Endothelial cell of umbilical vein (primary cell): Measurements from ENCODE around the gene SLC26A11. TPM values are rescaled to one million over a fixed set of nuclear protein-coding genes. Genes with fewer than 3 reads are reported as not detected.
"Not testable (repeated sequence)": the region's sequence is repeated elsewhere in the genome, so short reads cannot be mapped to it uniquely, and the experiment has no call there.

Experiments used
- BruUV-seq: library from RNA; stranded (reverse); fragments of 400-500 nt; replicated peaks from 2 replicates; lab custom pipeline; 2021; lab: Mats Ljungman, UMichigan
- CTCF ChIA-PET: fragments of 300-600, 350-600 bp; sonication (Branson Sonifier 250); formaldehyde crosslinking; loops from one replicate; lab custom pipeline; 2021; ENCODE audit warnings: antibody characterized with exemption, inconsistent platforms; lab: Charles Lee
- POLR2A ChIA-PET: fragments of 300-600, 350-600 bp; sonication (Branson Sonifier 250); formaldehyde crosslinking; loops from one replicate; lab custom pipeline; 2021; ENCODE audit warnings: antibody characterized with exemption, inconsistent platforms; lab: Charles Lee
- DNase-seq: peaks from one replicate; pipeline ENCODE4 v3.0.0-alpha.2; 2011; ENCODE audit warnings: low read depth, low spot score
- FAIRE-seq: peaks from 2 replicates; lab custom pipeline; 2011; peaks lifted over from hg19 to GRCh38; lab: Jason Lieb, UNC
- H2AFZ ChIP-seq: 2 replicates; pipeline ENCODE4 v1.6.0; 2012; ENCODE audit warnings: low read depth, low read length, control low read depth, inconsistent platforms
- H3K27ac ChIP-seq: 2 replicates; pipeline ENCODE4 v1.5.1; 2011; ENCODE audit warnings: low read depth, mild to moderate bottlenecking, control low read depth, low read length, moderate library complexity; ENCODE audit not compliant: insufficient read depth
- H3K27me3 ChIP-seq, 2 experiments: 2 replicates each; pipeline versions ENCODE4 v1.6.0 to v1.6.1; 2011; ENCODE audit warnings: low read length in 2 of 2, mixed read lengths in 1 of 2; ENCODE audit not compliant: control insufficient read depth in 2 of 2, insufficient read depth in 2 of 2
- H3K36me3 ChIP-seq, 2 experiments: 2 replicates in 1 of 2; 3 replicates in 1 of 2; pipeline ENCODE4 v1.5.1; 2011; ENCODE audit warnings: low read length in 2 of 2, mild to moderate bottlenecking in 1 of 2, moderate library complexity in 1 of 2; ENCODE audit not compliant: control insufficient read depth in 2 of 2, insufficient read depth in 2 of 2; ENCODE audit errors: extremely low read depth in 1 of 2
- H3K4me1 ChIP-seq: 3 replicates; pipeline ENCODE4 v1.5.1; 2011; ENCODE audit warnings: mild to moderate bottlenecking, low read length; ENCODE audit not compliant: control insufficient read depth, insufficient read depth; ENCODE audit errors: extremely low read depth
- H3K4me2 ChIP-seq: 2 replicates; pipeline ENCODE4 v1.6.1; 2011; ENCODE audit warnings: low read length, control low read depth, mixed read lengths; ENCODE audit not compliant: insufficient read depth
- H3K4me3 ChIP-seq, 3 experiments: fragments of 200-600 bp in 1 of 3; sonication (generic), shearing (Covaris generic) in 1 of 3; replicated peaks in 1 of 3; 2 replicates each; pipeline ENCODE4 v1.5.1; 2011 to 2016; ENCODE audit warnings: control low read depth in 3 of 3, low read length in 3 of 3, mild to moderate bottlenecking in 2 of 3, inconsistent platforms in 1 of 3, low read depth in 1 of 3, moderate library complexity in 1 of 3; ENCODE audit not compliant: insufficient read depth in 1 of 3
- H3K79me2 ChIP-seq: 2 replicates; pipeline ENCODE4 v1.6.0; 2012; ENCODE audit warnings: low read length, inconsistent platforms; ENCODE audit not compliant: control insufficient read depth, insufficient read depth
- H3K9ac ChIP-seq: replicated peaks from 2 replicates; pipeline ENCODE3; 2011; ENCODE audit warnings: low read length, control low read depth; ENCODE audit not compliant: insufficient read depth; ENCODE audit errors: extremely low read depth
- H3K9me1 ChIP-seq: replicated peaks from 3 replicates; pipeline ENCODE4 v1.6.0; 2011; ENCODE audit warnings: mild to moderate bottlenecking, low read length; ENCODE audit not compliant: control insufficient read depth, insufficient read depth; ENCODE audit errors: extremely low read depth
- H3K9me3 ChIP-seq: replicated peaks from 2 replicates; pipeline ENCODE4 v1.5.1; 2012; ENCODE audit warnings: low read length, inconsistent platforms; ENCODE audit not compliant: control insufficient read depth, insufficient read depth
- H4K20me1 ChIP-seq: replicated peaks from 2 replicates; pipeline ENCODE3; 2011; ENCODE audit warnings: mild to moderate bottlenecking, low read length; ENCODE audit not compliant: control insufficient read depth, insufficient read depth; ENCODE audit errors: extremely low read depth
- EZH2 ChIP-seq: IDR thresholded peaks from 2 replicates; pipeline ENCODE4 v1.6.1; 2012; ENCODE audit warnings: borderline replicate concordance, low read depth, mild to moderate bottlenecking, moderate library complexity, low read length, inconsistent platforms; ENCODE audit not compliant: severe bottlenecking
- FOS ChIP-seq: IDR thresholded peaks from 2 replicates; pipeline ENCODE4 v1.6.1; 2011; ENCODE audit warnings: mild to moderate bottlenecking, low read length, moderate library complexity, borderline replicate concordance; ENCODE audit not compliant: insufficient read depth
- GATA2 ChIP-seq: IDR thresholded peaks from 2 replicates; pipeline ENCODE4 v1.7.0; 2011; ENCODE audit warnings: low read depth, mild to moderate bottlenecking, moderate library complexity, mixed read lengths, low read length; ENCODE audit not compliant: insufficient read length, insufficient read depth
- JUN ChIP-seq: IDR thresholded peaks from 2 replicates; pipeline ENCODE4 v1.6.1; 2011; ENCODE audit warnings: borderline replicate concordance, low read depth; ENCODE audit not compliant: insufficient read length, insufficient read depth
- MYC ChIP-seq: IDR thresholded peaks from one replicate; pipeline ENCODE4 v1.6.1; 2011; ENCODE audit warnings: mild to moderate bottlenecking, low read depth, low read length
- POLR2A ChIP-seq: IDR thresholded peaks from 2 replicates; pipeline ENCODE4 v1.6.1; 2012; ENCODE audit warnings: low read depth, mild to moderate bottlenecking, control low read depth, low read length
- POLR2AphosphoS5 ChIP-seq: IDR thresholded peaks from 2 replicates; pipeline ENCODE4 v1.6.1; 2012; ENCODE audit warnings: low read depth, mild to moderate bottlenecking, control low read depth, low read length, moderate library complexity; ENCODE audit not compliant: insufficient read depth
- dilution Hi-C: fragments of 300-500 bp; cut with MboI; formaldehyde crosslinking; loops from one replicate; pipeline ENCODE4 v1.15.0; 2019; ENCODE audit warnings: low sequenced_read_pairs; ENCODE audit not compliant: extremely low pct_ligation_motif_present
- intact Hi-C: fragments of 100-400 bp; cut with micrococcal nuclease; formaldehyde crosslinking; loops from one replicate; pipeline ENCODE4 v1.10.0; 2022
- polyA plus RNA-seq, 4 experiments: library from polyadenylated mRNA; depleted of rRNA in 3 of 4; stranded (reverse) in 3 of 4; unstranded in 1 of 4; fragments of >200 nt; gene quantifications; 2 replicates each; pipeline versions ENCODE4 v1.2.1 to v1.2.3, GENCODE V29; 2011 to 2012; ENCODE audit warnings: missing spikeins in 1 of 4
- total RNA-seq: library from RNA; stranded (reverse); gene quantifications from 2 replicates; pipeline ENCODE4 v1.2.3, GENCODE V29; 2021
- TF ChIP-seq, protein P1 (sequence below), 2 donors: IDR thresholded peaks; 1 replicate in 1 of 2; 2 replicates in 1 of 2; pipeline ENCODE4 v1.5.1; 2011; ENCODE audit warnings: low read length in 2 of 2, mild to moderate bottlenecking in 2 of 2, moderate library complexity in 2 of 2, control low read depth in 1 of 2, inconsistent platforms in 1 of 2, low read depth in 1 of 2; ENCODE audit not compliant: insufficient read depth in 1 of 2; ENCODE audit errors: extremely low read depth in 1 of 2
- TF ChIP-seq, protein P2 (sequence below): IDR thresholded peaks from 2 replicates; pipeline ENCODE4 v1.6.1; 2011; ENCODE audit not compliant: insufficient read depth, insufficient read length

The SLC26A11 gene
- total and polyA plus RNA-seq, 2 donors (not counting 3 experiments of a cell fraction or from before 2014, with no cell fraction given), result 25.2 to 33.0 TPM

DNA sequence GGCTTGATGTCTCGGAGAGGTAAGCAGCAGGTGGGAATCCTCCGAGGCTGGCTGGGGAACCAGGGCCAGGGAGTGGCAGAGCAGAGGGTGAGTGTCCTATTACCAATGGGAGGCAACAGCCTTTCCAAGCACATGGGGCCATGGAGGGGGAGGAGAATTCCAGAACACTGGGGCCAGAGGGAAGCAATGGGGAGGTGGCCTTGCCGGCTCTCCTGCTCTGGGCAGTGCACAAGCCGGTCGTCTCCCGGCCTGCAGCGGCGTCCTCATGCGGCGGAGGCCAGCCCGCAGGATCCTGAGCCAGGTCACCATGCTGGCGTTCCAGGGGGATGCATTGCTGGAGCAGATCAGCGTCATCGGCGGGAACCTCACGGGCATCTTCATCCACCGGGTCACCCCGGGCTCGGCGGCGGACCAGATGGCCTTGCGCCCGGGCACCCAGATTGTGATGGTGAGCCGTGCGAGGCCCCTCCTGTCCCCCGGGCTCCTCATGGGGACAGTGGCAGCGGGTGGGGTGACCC is 22.0 kb upstream of the SLC26A11 start:
- no peak for DNase-seq
- intact Hi-C loops (loop anchor here (5.0 kb wide), 1 partner anchor 64 kb away; the partner anchor contains the start of gene RNF213), dilution Hi-C loops (no loop called here)
- POLR2A ChIA-PET, result no interaction called here
- Histone ChIP-seq H3K9me1 (no peaks in the 10 kb centered on the region), H4K20me1 (no peaks in the 10 kb centered on the region), H3K36me3 (no peaks in the 10 kb centered on the region), H2AFZ (no peak overlapping the region), H3K4me2 (no peak overlapping the region), H3K9ac (no peak overlapping the region), H3K27me3 (no peaks in the 10 kb centered on the region), H3K4me1 (no peaks in the 10 kb centered on the region), H3K4me3 (no peak overlapping the region), H3K79me2 (no peaks in the 10 kb centered on the region), H3K27ac (no peak overlapping the region), H3K9me3 (no peaks in the 10 kb centered on the region)
- CTCF ChIA-PET, result no interaction called here
- no peak for TF ChIP-seq FOS
- no peak for TF ChIP-seq MYC
- TF ChIP-seq, protein P1, sequence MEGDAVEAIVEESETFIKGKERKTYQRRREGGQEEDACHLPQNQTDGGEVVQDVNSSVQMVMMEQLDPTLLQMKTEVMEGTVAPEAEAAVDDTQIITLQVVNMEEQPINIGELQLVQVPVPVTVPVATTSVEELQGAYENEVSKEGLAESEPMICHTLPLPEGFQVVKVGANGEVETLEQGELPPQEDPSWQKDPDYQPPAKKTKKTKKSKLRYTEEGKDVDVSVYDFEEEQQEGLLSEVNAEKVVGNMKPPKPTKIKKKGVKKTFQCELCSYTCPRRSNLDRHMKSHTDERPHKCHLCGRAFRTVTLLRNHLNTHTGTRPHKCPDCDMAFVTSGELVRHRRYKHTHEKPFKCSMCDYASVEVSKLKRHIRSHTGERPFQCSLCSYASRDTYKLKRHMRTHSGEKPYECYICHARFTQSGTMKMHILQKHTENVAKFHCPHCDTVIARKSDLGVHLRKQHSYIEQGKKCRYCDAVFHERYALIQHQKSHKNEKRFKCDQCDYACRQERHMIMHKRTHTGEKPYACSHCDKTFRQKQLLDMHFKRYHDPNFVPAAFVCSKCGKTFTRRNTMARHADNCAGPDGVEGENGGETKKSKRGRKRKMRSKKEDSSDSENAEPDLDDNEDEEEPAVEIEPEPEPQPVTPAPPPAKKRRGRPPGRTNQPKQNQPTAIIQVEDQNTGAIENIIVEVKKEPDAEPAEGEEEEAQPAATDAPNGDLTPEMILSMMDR (IDR thresholded peaks at IDR 0.05; ENCODE audit: extremely low read depth in 1 of 2, insufficient read depth in 1 of 2, low read depth in 1 of 2, low read length in 2 of 2), result no peak
- no peak for TF ChIP-seq GATA2
- TF ChIP-seq, protein P2, sequence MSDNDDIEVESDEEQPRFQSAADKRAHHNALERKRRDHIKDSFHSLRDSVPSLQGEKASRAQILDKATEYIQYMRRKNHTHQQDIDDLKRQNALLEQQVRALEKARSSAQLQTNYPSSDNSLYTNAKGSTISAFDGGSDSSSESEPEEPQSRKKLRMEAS, result no peak
- no peak for TF ChIP-seq POLR2AphosphoS5
- TF ChIP-seq EZH2, result no peak
- TF ChIP-seq POLR2A, result no peak
- TF ChIP-seq JUN, result no peak
- no peak for FAIRE-seq
- no TSS peak for BruUV-seq

DNA sequence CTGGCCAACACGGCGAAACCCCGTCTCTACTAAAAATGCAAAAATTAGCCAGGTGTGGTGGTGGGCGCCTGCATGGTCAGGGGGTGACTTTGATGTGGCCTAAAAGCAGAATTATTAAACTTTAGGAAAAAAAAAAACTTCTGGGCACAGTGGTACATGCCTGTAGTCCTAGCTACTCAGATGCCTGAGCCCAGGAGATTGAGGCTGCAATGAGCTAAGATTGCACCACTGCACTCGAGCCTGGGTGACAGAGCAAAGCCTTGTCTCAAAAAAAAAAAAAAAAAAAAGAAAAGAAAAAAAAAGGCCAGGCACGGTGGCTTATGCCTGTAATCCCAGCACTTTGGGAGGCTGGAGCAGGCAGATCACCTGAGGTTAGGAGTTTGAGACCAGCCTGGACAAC is 20.9 kb upstream of the SLC26A11 start:
- ChIA-PET POLR2A (interaction anchor here (0.7 kb wide), 1 partner anchor 56 kb away, joined by 3 read pairs; no protein-coding TSS in a partner anchor), CTCF (interaction anchor here (0.6 kb wide), 1 partner anchor 167 kb away, joined by 3 read pairs; no protein-coding TSS in a partner anchor)
- dilution Hi-C loops, BruUV-seq, H3K36me3 ChIP-seq, H4K20me1 ChIP-seq, H3K4me2 ChIP-seq, DNase-seq, H3K79me2 ChIP-seq, H3K4me1 ChIP-seq, H3K27ac ChIP-seq, H3K4me3 ChIP-seq, H3K9ac ChIP-seq, H3K9me3 ChIP-seq, H2AFZ ChIP-seq, H3K9me1 ChIP-seq, H3K27me3 ChIP-seq, FAIRE-seq: not testable (repeated sequence)
- intact Hi-C loops, result loop anchor here (5.0 kb wide), 1 partner anchor 63 kb away; the partner anchor contains the start of gene RNF213
